WTC11 (cell line): Measurements from ENCODE around the gene OR10D3. TPM values are rescaled to one million over a fixed set of nuclear protein-coding genes. Genes with fewer than 3 reads are reported as not detected.

Experiments used
- ATAC-seq: fragments of 200-7000 bp; cut with Tn5 transposase; 2 replicates; pipeline ENCODE4 v1.10.0; 2021; ENCODE audit warnings: mild to moderate bottlenecking, moderate library complexity
- CTCF ChIA-PET: fragments of 300-600 bp; sonication (Branson Sonifier 250); formaldehyde crosslinking; loops from one replicate; lab custom pipeline; 2021; ENCODE audit warnings: antibody characterized with exemption; lab: Charles Lee
- POLR2A ChIA-PET: fragments of 350-600 bp; sonication (Branson Sonifier 250); formaldehyde crosslinking; loops from one replicate; lab custom pipeline; 2021; ENCODE audit warnings: antibody characterized with exemption; lab: Charles Lee
- DNase-seq: peaks from one replicate; pipeline ENCODE4 v3.0.0; 2021; ENCODE audit warnings: low spot score
- H3K27ac Mint-ChIP-seq: 2 replicates; pipeline ENCODE4 v1.8.0; 2021; ENCODE audit warnings: mixed read lengths
- H3K27me3 Mint-ChIP-seq: 2 replicates; pipeline ENCODE4 v1.8.0; 2021; ENCODE audit warnings: low read depth, mild to moderate bottlenecking, moderate library complexity, mixed read lengths
- H3K36me3 Mint-ChIP-seq: 2 replicates; pipeline ENCODE4 v1.8.0; 2021; ENCODE audit warnings: mixed read lengths
- H3K4me1 Mint-ChIP-seq: 2 replicates; pipeline ENCODE4 v1.8.0; 2022; ENCODE audit warnings: mixed read lengths
- H3K4me3 Mint-ChIP-seq: 2 replicates; pipeline ENCODE4 v1.8.0; 2021; ENCODE audit warnings: mild to moderate bottlenecking, moderate library complexity, mixed read lengths
- H3K9me3 Mint-ChIP-seq: 2 replicates; pipeline ENCODE4 v1.8.0; 2021; ENCODE audit warnings: mixed read lengths
- ATF6 ChIP-seq: sonication (generic); formaldehyde crosslinking; IDR thresholded peaks from 2 replicates; pipeline ENCODE4 v1.8.1; 2023; ENCODE audit warnings: mild to moderate bottlenecking, missing genetic modification reagents
- E2F4 ChIP-seq: sonication (generic); formaldehyde crosslinking; IDR thresholded peaks from 2 replicates; pipeline ENCODE4 v1.8.1; 2022; ENCODE audit warnings: low read depth, mild to moderate bottlenecking, moderate library complexity, missing genetic modification reagents, borderline replicate concordance
- RELA ChIP-seq: sonication (generic); formaldehyde crosslinking; IDR thresholded peaks from 2 replicates; pipeline ENCODE4 v1.8.1; 2022; ENCODE audit warnings: missing genetic modification reagents, mild to moderate bottlenecking, borderline replicate concordance
- SP1 ChIP-seq: sonication (generic); formaldehyde crosslinking; conservative IDR thresholded peaks from 2 replicates; pipeline ENCODE4 v1.8.1; 2022; ENCODE audit warnings: missing genetic modification reagents
- TP53 ChIP-seq: sonication (generic); formaldehyde crosslinking; IDR thresholded peaks from 2 replicates; pipeline ENCODE4 v1.8.1; 2023; ENCODE audit warnings: mild to moderate bottlenecking, missing genetic modification reagents
- USF2 ChIP-seq: sonication (generic); formaldehyde crosslinking; IDR thresholded peaks from 2 replicates; pipeline ENCODE4 v1.8.1; 2023; ENCODE audit warnings: mild to moderate bottlenecking, missing genetic modification reagents, moderate library complexity
- ZNF138 ChIP-seq: sonication (generic); formaldehyde crosslinking; conservative IDR thresholded peaks from 2 replicates; pipeline ENCODE4 v1.8.1; 2022; ENCODE audit warnings: mild to moderate bottlenecking, moderate library complexity, missing genetic modification reagents
- ZNF671 ChIP-seq: fragments of 250-450 bp; sonication (Bioruptor Pico); IDR thresholded peaks from 2 replicates; pipeline ENCODE4 v1.8.0; 2021; ENCODE audit warnings: mild to moderate bottlenecking
- total RNA-seq: library from RNA; stranded (reverse); gene quantifications from 3 replicates; pipeline ENCODE4 v1.2.3, GENCODE V29; 2021
- TF ChIP-seq, protein P1 (sequence below): sonication (generic); formaldehyde crosslinking; conservative IDR thresholded peaks from 2 replicates; pipeline ENCODE4 v1.8.1; 2023; ENCODE audit warnings: mild to moderate bottlenecking, low read depth, missing genetic modification reagents, moderate library complexity
- TF ChIP-seq, protein P2 (sequence below): fragments of 250-450 bp; sonication (Bioruptor Pico); conservative IDR thresholded peaks from 2 replicates; pipeline ENCODE4 v1.9.0; 2021; ENCODE audit warnings: mild to moderate bottlenecking
- TF ChIP-seq, protein P3 (sequence below): sonication (generic); formaldehyde crosslinking; IDR thresholded peaks from 2 replicates; pipeline ENCODE4 v1.8.0; 2022; ENCODE audit warnings: missing genetic modification reagents

The OR10D3 gene
- total RNA-seq, 1 experiment from 2014 or later: not detected

DNA sequence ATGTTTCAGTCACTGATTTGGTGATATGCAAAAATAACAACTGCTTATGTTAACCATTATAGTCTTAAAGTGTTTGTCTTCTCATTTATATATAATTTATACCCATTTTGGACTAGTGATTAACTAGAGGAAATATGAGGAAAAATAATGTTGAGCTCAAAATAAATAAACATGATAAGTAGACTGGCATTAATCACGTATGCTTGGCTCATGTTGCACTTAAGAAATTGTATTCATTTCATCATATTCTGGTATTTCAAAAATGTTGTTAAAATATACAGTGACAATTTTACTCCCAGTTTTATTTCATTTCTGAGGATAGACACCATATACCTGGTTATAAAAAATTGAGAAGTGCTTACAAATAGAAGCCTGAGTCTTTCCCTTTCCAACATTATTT is 3.8 kb upstream of the OR10D3 start (continued):
- TF ChIP-seq ATF6 (CRISPR knock-in tag): no peak
- TF ChIP-seq, protein P1, sequence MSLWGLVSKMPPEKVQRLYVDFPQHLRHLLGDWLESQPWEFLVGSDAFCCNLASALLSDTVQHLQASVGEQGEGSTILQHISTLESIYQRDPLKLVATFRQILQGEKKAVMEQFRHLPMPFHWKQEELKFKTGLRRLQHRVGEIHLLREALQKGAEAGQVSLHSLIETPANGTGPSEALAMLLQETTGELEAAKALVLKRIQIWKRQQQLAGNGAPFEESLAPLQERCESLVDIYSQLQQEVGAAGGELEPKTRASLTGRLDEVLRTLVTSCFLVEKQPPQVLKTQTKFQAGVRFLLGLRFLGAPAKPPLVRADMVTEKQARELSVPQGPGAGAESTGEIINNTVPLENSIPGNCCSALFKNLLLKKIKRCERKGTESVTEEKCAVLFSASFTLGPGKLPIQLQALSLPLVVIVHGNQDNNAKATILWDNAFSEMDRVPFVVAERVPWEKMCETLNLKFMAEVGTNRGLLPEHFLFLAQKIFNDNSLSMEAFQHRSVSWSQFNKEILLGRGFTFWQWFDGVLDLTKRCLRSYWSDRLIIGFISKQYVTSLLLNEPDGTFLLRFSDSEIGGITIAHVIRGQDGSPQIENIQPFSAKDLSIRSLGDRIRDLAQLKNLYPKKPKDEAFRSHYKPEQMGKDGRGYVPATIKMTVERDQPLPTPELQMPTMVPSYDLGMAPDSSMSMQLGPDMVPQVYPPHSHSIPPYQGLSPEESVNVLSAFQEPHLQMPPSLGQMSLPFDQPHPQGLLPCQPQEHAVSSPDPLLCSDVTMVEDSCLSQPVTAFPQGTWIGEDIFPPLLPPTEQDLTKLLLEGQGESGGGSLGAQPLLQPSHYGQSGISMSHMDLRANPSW (CRISPR knock-in tag): no peak
- no peak for TF ChIP-seq ZNF671 (CRISPR knock-in tag)
- no peak for TF ChIP-seq SP1

- no peaks in the 10 kb centered on the region for H3K9me3 Mint-ChIP-seq
- H3K4me1 Mint-ChIP-seq: peaks cover 36% of the 10 kb centered on the region
- no peak for ATAC-seq
Observed at GRCh38 chr11:124190298-124191139, 7.4 kb downstream of the OR10D3 start.

More at GRCh38 chr11:124190298-124191139, 7.4 kb downstream of the OR10D3 start:
- Mint-ChIP-seq H3K36me3 (no peaks in the 10 kb centered on the region), H3K4me3 (no peak overlapping the region)
- DNase-seq: no peak
- POLR2A ChIA-PET: no interaction called here
- TF ChIP-seq USF2 (CRISPR knock-in tag) (no peak), ZNF138 (no peak), RELA (CRISPR knock-in tag) (no peak), E2F4 (no peak), TP53 (CRISPR knock-in tag) (no peak)
- TF ChIP-seq, protein P2, sequence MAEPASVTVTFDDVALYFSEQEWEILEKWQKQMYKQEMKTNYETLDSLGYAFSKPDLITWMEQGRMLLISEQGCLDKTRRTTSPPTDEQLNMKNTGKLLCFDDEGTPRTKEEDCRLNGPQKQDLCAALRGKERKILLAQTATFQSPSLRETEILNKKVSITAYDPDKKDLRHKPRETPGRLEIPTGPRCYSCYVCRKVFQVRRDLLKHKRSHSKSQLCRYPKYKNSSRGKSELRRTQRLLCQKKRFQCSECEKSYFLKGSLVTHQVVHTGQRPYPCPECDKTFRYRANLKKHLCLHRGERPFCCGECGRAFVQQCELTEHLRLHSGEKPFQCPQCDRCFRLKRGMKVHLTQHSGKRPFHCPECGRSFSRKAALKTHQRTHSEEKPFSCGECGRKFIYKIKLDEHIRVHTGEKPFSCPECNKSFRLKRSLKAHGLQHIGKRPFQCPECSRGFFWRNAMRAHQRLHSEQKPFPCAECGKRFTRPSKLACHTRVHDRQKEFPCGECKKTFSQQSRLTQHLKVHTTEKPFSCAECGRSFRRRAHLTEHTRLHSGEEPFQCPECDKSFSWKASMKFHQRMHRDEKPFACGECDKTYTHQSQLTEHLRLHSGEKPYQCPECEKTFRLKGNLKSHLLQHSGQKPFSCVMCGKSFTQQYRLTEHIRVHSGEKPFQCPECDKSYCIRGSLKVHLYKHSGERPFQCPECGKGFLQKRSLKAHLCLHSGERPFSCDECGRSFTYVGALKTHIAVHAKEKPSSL: no peak
- TF ChIP-seq, protein P3, sequence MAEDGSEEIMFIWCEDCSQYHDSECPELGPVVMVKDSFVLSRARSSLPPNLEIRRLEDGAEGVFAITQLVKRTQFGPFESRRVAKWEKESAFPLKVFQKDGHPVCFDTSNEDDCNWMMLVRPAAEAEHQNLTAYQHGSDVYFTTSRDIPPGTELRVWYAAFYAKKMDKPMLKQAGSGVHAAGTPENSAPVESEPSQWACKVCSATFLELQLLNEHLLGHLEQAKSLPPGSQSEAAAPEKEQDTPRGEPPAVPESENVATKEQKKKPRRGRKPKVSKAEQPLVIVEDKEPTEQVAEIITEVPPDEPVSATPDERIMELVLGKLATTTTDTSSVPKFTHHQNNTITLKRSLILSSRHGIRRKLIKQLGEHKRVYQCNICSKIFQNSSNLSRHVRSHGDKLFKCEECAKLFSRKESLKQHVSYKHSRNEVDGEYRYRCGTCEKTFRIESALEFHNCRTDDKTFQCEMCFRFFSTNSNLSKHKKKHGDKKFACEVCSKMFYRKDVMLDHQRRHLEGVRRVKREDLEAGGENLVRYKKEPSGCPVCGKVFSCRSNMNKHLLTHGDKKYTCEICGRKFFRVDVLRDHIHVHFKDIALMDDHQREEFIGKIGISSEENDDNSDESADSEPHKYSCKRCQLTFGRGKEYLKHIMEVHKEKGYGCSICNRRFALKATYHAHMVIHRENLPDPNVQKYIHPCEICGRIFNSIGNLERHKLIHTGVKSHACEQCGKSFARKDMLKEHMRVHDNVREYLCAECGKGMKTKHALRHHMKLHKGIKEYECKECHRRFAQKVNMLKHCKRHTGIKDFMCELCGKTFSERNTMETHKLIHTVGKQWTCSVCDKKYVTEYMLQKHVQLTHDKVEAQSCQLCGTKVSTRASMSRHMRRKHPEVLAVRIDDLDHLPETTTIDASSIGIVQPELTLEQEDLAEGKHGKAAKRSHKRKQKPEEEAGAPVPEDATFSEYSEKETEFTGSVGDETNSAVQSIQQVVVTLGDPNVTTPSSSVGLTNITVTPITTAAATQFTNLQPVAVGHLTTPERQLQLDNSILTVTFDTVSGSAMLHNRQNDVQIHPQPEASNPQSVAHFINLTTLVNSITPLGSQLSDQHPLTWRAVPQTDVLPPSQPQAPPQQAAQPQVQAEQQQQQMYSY (CRISPR knock-in tag): no peak
- TF ChIP-seq, all 79 proteins: peak for 0
- CTCF ChIA-PET: interaction anchor here (1.0 to 1.3 kb wide), 4 partner anchors 67 to 415 kb away, joined by 3 to 7 read pairs (median 4); no protein-coding TSS in a partner anchor
- H3K27ac Mint-ChIP-seq: no peak overlapping the region
- peaks cover 53% of the 10 kb centered on the region for H3K27me3 Mint-ChIP-seq
